BLaER1 treated with 17β-estradiol and CSF1 and Interleukin-3, amounts not matched to agents 10 nM and 100 nM (cell line): ENCODE results near the gene ITGAL.
A peak's percentile ranks its signal among the peaks of the same experiment; 100 is the strongest.
"Not testable (repeated sequence)": the region's sequence is repeated elsewhere in the genome, so short reads cannot be mapped to it uniquely, and the experiment has no call there.

Experiments used
- H3K27ac ChIP-seq, 11 experiments: shearing (Covaris generic); formaldehyde crosslinking; 2 replicates each; pipeline ENCODE4 v1.8.1; 2022
- H3K27me3 ChIP-seq, 11 experiments: shearing (Covaris generic); formaldehyde crosslinking; 2 replicates each; pipeline ENCODE4 v1.8.1; 2022
- H3K36me3 ChIP-seq, 11 experiments: shearing (Covaris generic); formaldehyde crosslinking; 2 replicates each; pipeline ENCODE4 v1.8.1; 2022
- H3K4me1 ChIP-seq, 10 experiments: shearing (Covaris generic); formaldehyde crosslinking; 2 replicates each; pipeline ENCODE4 v1.8.1; 2022
- H3K4me2 ChIP-seq, 11 experiments: shearing (Covaris generic); formaldehyde crosslinking; 2 replicates each; pipeline ENCODE4 v1.8.1; 2022
- H3K4me3 ChIP-seq, 10 experiments: shearing (Covaris generic); formaldehyde crosslinking; 2 replicates each; pipeline ENCODE4 v1.8.1; 2022
- H3K9ac ChIP-seq, 11 experiments: shearing (Covaris generic); formaldehyde crosslinking; 2 replicates each; pipeline ENCODE4 v1.8.1; 2022
- H3K9me3 ChIP-seq, 11 experiments: shearing (Covaris generic); formaldehyde crosslinking; replicated peaks in 1 of 11; 2 replicates each; pipeline ENCODE4 v1.8.1; 2022
- H4K20me1 ChIP-seq, 11 experiments: shearing (Covaris generic); formaldehyde crosslinking; 2 replicates each; pipeline ENCODE4 v1.8.1; 2022
- Cebpa-rat ChIP-seq, 11 experiments: shearing (Covaris generic); IDR thresholded peaks; 2 replicates each; pipeline ENCODE4 v1.8.1; 2022

The ITGAL gene

DNA sequence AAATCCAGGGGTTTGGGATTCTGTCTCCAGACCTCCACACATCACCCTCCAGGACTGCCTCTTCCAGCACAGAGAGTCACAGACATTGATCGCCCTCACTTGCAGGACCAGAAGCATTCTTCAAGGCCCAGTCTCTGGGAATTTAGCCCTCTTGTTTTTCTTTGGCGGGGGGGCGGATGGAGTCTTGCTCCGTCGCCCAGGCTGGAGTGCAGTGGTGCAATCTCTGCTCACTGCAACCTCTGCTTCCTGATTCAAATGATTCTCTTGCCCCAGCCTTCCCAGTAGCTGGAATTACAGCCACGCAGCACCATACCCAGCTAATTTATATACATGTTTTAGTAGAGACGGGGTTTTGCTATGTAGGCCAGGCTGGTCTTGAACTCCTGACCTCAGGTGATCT lies 8.5 kb upstream of the ITGAL start:
- Histone ChIP-seq H4K20me1 (no peaks in the 10 kb centered on the region), H3K27me3 (no peaks in the 10 kb centered on the region), H3K4me3 (no peak overlapping the region), H3K9me3 (peaks cover 0 to 7% (median 0%) of the 10 kb centered on the region in 11 experiments; a peak in 3 of 22 replicates), H3K4me2 (peak overlapping the region in 7 of 11 experiments; percentile 1 to 57 (median 29); a peak in 8 of 22 replicates), H3K27ac (no peak overlapping the region), H3K9ac (no peak overlapping the region), H3K4me1 (peaks cover 17 to 71% (median 47%) of the 10 kb centered on the region in 10 experiments), H3K36me3 (no peaks in the 10 kb centered on the region)
- TF ChIP-seq Cebpa-rat (IDR thresholded peaks at IDR 0.05): no peak

DNA sequence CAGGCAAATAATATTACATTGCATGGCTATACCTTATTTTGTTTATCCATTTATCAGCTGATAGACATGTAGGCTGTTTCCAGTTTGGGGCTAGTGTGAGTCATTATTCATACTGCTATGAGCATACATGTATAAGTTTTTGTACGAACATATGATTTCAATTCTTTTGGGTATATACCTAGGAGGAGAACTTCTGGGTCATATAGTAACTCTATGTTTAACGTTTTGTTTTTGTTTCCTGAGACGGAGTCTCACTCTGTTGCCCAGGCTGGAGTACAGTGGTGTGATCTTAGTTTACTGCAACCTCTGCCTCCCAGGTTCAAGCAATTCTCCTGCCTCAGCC lies 2.4 kb upstream of the ITGAL start:
- H3K36me3 ChIP-seq: peaks cover 0 to 10% (median 0%) of the 10 kb centered on the region in 11 experiments; a peak in 5 of 22 replicates
- H3K4me3 ChIP-seq: no peak overlapping the region
- peaks cover 0 to 13% (median 0%) of the 10 kb centered on the region in 11 experiments; a peak in 4 of 22 replicates for H4K20me1 ChIP-seq
- no peak for TF ChIP-seq Cebpa-rat (IDR thresholded peaks at IDR 0.05)
- H3K9me3 ChIP-seq: peaks cover 0 to 14% (median 0%) of the 10 kb centered on the region in 11 experiments; a peak in 3 of 22 replicates
- no peak overlapping the region for H3K9ac ChIP-seq
- H3K27ac ChIP-seq: peak overlapping the region in 8 of 11 experiments; percentile 26 to 63 (median 54); a peak in 13 of 22 replicates
- H3K4me2 ChIP-seq: peak overlapping the region in 9 of 11 experiments; percentile 82 to 100 (median 94); a peak in 17 of 22 replicates
- H3K27me3 ChIP-seq: peaks cover 0 to 59% (median 36%) of the 10 kb centered on the region in 11 experiments; a peak in 18 of 22 replicates
- peaks cover 45 to 86% (median 67%) of the 10 kb centered on the region in 10 experiments for H3K4me1 ChIP-seq

DNA sequence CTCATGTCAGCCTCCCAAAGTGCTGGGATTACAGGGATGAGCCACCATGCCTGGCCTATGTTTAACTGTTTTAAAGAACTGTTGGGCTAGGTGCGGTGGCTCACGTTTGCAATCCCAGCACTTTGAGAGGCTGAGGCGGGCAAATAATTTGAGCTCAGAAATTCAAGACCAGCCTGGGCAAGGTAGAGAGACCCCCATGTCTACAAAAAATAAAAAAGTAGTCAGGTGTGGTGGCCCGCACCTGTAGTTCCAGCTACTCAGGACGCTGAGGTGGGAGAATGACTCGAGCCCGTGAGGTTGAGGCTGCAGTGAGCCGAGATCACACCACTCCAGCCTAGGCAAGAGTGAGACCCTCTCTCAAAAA lies 1.9 kb upstream of the ITGAL start:
- Histone ChIP-seq H3K4me2 (peak overlapping the region; percentile 69 to 100 (median 90); a peak in 20 of 22 replicates), H4K20me1 (peaks cover 0 to 13% (median 0%) of the 10 kb centered on the region in 11 experiments; a peak in 4 of 22 replicates), H3K27me3 (peaks cover 0 to 64% (median 41%) of the 10 kb centered on the region in 11 experiments; a peak in 18 of 22 replicates), H3K4me1 (peaks cover 45 to 86% (median 65%) of the 10 kb centered on the region in 10 experiments), H3K9ac (no peak overlapping the region), H3K4me3 (no peak overlapping the region), H3K9me3 (peaks cover 0 to 14% (median 0%) of the 10 kb centered on the region in 11 experiments; a peak in 3 of 22 replicates), H3K36me3 (peaks cover 0 to 15% (median 0%) of the 10 kb centered on the region in 11 experiments; a peak in 5 of 22 replicates), H3K27ac (peak overlapping the region in 5 of 11 experiments; percentile 53 to 63 (median 57); a peak in 6 of 22 replicates)
- no peak for TF ChIP-seq Cebpa-rat (IDR thresholded peaks at IDR 0.05)

DNA sequence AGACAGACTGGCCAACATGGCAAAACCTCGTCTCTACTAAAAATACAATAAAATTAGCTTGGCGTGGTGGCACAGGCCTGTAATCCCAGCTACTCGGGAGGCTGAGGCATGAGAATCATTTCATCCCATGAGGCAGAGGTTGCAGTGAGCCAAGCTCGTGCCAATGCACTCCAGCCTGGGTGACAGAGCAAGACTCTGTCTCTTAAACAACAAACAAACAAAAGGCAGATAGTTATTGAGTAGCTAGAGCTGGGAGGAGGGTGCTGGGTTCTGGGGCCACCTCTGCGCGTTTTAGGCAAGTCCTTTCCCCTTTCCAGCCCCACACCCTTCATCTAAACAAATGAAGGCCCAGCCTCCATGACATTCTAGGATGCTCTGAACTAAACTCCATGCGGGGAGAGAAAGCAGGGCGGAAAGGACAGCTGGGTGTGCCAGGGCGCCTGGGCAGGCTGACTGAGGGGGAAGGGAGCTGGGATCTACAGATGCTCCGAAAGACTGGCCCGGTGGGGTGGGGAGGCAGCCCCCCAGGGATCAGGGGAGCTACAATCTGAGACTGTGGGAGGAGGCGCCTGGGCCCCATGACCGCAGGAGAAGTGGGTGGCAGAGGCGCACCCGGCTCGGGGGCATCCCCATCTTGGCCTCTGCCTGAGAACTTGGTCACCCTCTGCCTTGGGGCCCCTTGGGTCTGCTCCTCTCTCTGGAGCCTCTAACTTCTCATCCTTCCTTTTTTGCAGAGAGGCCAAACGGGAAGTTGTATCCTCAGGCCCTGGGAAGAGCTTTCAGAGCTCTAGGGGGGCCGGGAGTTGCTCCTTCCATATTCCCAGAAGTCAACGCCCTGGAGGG lies 910 bp downstream of the ITGAL start:
- Histone ChIP-seq H3K27ac (peak overlapping the region; percentile 61 to 84 (median 72)), H3K9ac (peak overlapping the region; percentile 40 to 82 (median 68); a peak in 21 of 22 replicates), H3K36me3 (peaks cover 0 to 34% (median 0%) of the 10 kb centered on the region in 11 experiments; a peak in 6 of 22 replicates), H3K4me2 (peak overlapping the region; percentile 69 to 100 (median 90)), H3K4me1 (peaks cover 38 to 97% (median 57%) of the 10 kb centered on the region in 10 experiments), H4K20me1 (peaks cover 0 to 13% (median 0%) of the 10 kb centered on the region in 11 experiments; a peak in 4 of 22 replicates), H3K9me3 (peaks cover 0 to 13% (median 0%) of the 10 kb centered on the region in 11 experiments; a peak in 3 of 22 replicates), H3K4me3 (peak overlapping the region in 8 of 10 experiments; percentile 30 to 72 (median 54); a peak in 15 of 20 replicates), H3K27me3 (peaks cover 0 to 80% (median 49%) of the 10 kb centered on the region in 11 experiments; a peak in 18 of 22 replicates)
- no peak for TF ChIP-seq Cebpa-rat (IDR thresholded peaks at IDR 0.05)

DNA sequence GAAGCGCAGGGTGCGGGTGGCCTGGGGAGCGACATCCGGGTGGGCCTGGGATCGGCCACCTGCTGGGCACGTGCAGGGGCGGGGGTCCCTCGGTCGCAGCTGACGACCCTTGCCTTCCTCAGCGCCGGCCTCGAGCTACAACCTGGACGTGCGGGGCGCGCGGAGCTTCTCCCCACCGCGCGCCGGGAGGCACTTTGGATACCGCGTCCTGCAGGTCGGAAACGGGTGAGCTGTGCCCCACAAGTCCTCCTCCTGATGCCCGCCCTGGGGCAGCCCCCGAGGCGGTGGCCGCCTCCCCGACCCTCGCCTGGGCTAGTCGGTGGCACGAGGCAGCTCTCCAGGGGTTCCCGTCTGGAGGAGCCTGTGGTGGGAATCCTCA lies 1.5 kb downstream of the ITGAL start:
- peaks cover 0 to 80% (median 49%) of the 10 kb centered on the region in 11 experiments; a peak in 18 of 22 replicates for H3K27me3 ChIP-seq
- peak overlapping the region; percentile 69 to 100 (median 90) for H3K4me2 ChIP-seq
- H3K27ac ChIP-seq: peak overlapping the region in 8 of 11 experiments; percentile 64 to 84 (median 77); a peak in 13 of 22 replicates
- H3K9ac ChIP-seq: peak overlapping the region in 7 of 11 experiments; percentile 62 to 82 (median 77); a peak in 13 of 22 replicates
- H3K36me3 ChIP-seq: peaks cover 0 to 39% (median 0%) of the 10 kb centered on the region in 11 experiments; a peak in 7 of 22 replicates
- H4K20me1 ChIP-seq: peaks cover 0 to 13% (median 0%) of the 10 kb centered on the region in 11 experiments; a peak in 6 of 22 replicates
- peaks cover 38 to 97% (median 56%) of the 10 kb centered on the region in 10 experiments for H3K4me1 ChIP-seq
- H3K9me3 ChIP-seq: peaks cover 0 to 8% (median 0%) of the 10 kb centered on the region in 11 experiments; a peak in 3 of 22 replicates
- TF ChIP-seq Cebpa-rat (IDR thresholded peaks at IDR 0.05): no peak
- H3K4me3 ChIP-seq: peak overlapping the region in 8 of 10 experiments; percentile 30 to 72 (median 54); a peak in 13 of 20 replicates

DNA sequence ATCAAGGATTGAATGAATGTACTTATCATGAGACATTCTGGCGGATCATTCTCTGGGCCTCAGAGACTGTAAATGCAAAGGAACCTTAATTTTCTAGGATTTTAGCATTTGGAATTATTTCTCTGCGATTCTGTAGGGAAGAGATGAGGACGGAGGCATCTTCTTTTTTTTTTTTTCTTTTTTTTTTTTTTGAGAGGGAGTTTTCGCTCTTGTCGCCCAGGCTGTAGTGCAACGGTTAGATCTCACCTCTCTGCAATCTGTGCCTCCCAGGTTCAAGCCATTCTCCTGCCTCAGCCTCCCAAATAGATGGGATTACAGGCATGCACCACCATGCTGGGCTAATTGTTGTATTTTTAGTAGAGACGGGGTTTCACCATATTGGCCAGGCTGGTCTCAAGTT lies 2.1 kb downstream of the ITGAL start:
- peaks cover 0 to 75% (median 49%) of the 10 kb centered on the region in 11 experiments; a peak in 18 of 22 replicates for H3K27me3 ChIP-seq
- H3K9ac ChIP-seq: peak overlapping the region in 2 of 11 experiments; percentile 77 to 82; a peak in 3 of 22 replicates
- peaks cover 38 to 97% (median 51%) of the 10 kb centered on the region in 10 experiments for H3K4me1 ChIP-seq
- H3K4me3 ChIP-seq: peak overlapping the region in 2 of 10 experiments; percentile 60 to 72; a peak in 2 of 20 replicates
- H3K4me2 ChIP-seq: peak overlapping the region in 5 of 11 experiments; percentile 82 to 100 (median 96); a peak in 10 of 22 replicates
- peaks cover 0 to 45% (median 0%) of the 10 kb centered on the region in 11 experiments; a peak in 7 of 22 replicates for H3K36me3 ChIP-seq
- peaks cover 0 to 14% (median 0%) of the 10 kb centered on the region in 11 experiments; a peak in 6 of 22 replicates for H4K20me1 ChIP-seq
- 0 out of 22 replicates have a peak, but pooled peaks cover 0 to 2% (median 0%) of the 10 kb centered on the region in 11 experiments for H3K9me3 ChIP-seq
- TF ChIP-seq Cebpa-rat (IDR thresholded peaks at IDR 0.05): no peak
- peak overlapping the region in 1 of 11 experiments; percentile 79; a peak in 1 of 22 replicates for H3K27ac ChIP-seq

DNA sequence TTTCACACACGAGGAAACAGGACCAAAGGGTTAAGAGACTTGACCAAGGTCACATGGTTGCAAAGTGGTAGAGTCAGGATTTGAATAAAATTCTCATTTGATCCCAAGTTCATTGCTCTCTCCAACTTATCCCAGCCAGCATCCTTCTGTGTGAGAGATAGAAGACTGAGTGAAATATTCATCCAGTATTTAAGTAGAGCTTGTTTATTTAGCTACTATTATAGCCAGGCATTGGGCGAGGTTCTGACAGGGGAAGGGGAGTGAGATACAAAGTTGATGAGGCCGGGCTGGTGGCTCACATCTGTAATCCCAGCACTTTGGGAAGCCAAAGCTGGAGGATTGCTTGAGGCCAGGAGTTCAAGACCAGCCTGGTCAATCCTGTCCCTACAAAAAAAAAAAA lies 4.4 kb downstream of the ITGAL start:
- Histone ChIP-seq H3K4me2 (peak overlapping the region in 3 of 11 experiments; percentile 61 to 76 (median 72); a peak in 4 of 22 replicates), H3K27ac (no peak overlapping the region), H3K9me3 (no peaks in the 10 kb centered on the region), H3K36me3 (peaks cover 0 to 68% (median 0%) of the 10 kb centered on the region in 11 experiments; a peak in 10 of 22 replicates), H3K4me1 (peaks cover 22 to 84% (median 28%) of the 10 kb centered on the region in 10 experiments), H3K9ac (no peak overlapping the region), H3K4me3 (no peak overlapping the region), H3K27me3 (peaks cover 0 to 53% (median 34%) of the 10 kb centered on the region in 11 experiments; a peak in 18 of 22 replicates), H4K20me1 (peaks cover 0 to 21% (median 0%) of the 10 kb centered on the region in 11 experiments; a peak in 6 of 22 replicates)
- TF ChIP-seq Cebpa-rat (IDR thresholded peaks at IDR 0.05): no peak

DNA sequence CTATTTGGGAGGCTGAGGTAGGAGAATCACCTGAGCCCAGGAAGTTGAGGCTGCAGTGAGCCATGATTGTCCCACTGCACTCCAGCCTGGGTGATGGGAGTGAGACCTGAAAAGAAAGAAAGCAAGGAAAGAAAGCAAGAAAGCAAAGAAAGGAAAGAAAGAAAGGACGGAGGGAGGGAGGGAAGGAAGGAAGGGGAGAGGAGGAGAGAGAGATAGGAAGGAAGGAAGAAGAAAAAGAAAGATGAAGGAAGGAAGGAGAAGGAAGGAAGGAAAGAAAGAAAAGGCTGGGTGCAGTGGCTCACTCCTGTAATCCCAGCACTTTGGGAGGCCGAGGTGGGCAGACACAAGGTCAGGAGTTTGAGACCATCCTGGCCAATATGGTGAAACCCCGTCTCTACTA lies 5.2 kb downstream of the ITGAL start:
- H3K4me3 ChIP-seq, H3K27ac ChIP-seq, H3K9ac ChIP-seq, H3K9me3 ChIP-seq: not testable (repeated sequence)
- Histone ChIP-seq H3K4me2 (peak overlapping the region in 3 of 11 experiments; percentile 61 to 76 (median 72); a peak in 5 of 22 replicates), H3K4me1 (peaks cover 14 to 78% (median 21%) of the 10 kb centered on the region in 10 experiments), H4K20me1 (peaks cover 0 to 21% (median 0%) of the 10 kb centered on the region in 11 experiments; a peak in 6 of 22 replicates), H3K36me3 (peaks cover 0 to 76% (median 0%) of the 10 kb centered on the region in 11 experiments; a peak in 10 of 22 replicates), H3K27me3 (peaks cover 0 to 49% (median 34%) of the 10 kb centered on the region in 11 experiments; a peak in 18 of 22 replicates)
